ENCODE results near the gene LDLRAD4.
"Not testable (repeated sequence)": the region's sequence is repeated elsewhere in the genome, so short reads cannot be mapped to it uniquely, and the experiment has no call there.

LDLRAD4 gene

GRCh38 chr18:13261661-13262357 is 43.2 kb downstream of the LDLRAD4 start:
- TF ChIP-seq, protein P1, sequence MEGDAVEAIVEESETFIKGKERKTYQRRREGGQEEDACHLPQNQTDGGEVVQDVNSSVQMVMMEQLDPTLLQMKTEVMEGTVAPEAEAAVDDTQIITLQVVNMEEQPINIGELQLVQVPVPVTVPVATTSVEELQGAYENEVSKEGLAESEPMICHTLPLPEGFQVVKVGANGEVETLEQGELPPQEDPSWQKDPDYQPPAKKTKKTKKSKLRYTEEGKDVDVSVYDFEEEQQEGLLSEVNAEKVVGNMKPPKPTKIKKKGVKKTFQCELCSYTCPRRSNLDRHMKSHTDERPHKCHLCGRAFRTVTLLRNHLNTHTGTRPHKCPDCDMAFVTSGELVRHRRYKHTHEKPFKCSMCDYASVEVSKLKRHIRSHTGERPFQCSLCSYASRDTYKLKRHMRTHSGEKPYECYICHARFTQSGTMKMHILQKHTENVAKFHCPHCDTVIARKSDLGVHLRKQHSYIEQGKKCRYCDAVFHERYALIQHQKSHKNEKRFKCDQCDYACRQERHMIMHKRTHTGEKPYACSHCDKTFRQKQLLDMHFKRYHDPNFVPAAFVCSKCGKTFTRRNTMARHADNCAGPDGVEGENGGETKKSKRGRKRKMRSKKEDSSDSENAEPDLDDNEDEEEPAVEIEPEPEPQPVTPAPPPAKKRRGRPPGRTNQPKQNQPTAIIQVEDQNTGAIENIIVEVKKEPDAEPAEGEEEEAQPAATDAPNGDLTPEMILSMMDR (IDR thresholded peaks at IDR 0.05; ENCODE audit: borderline replicate concordance, control extremely low read depth, extremely low read depth, insufficient read depth, missing control alignments) = no peak
- DNase-seq (ENCODE audit: low spot score) = no peak
- in situ Hi-C loops (cut with MboI; ENCODE audit: low sequenced_read_pairs, unreplicated experiment) = no loop called here

GRCh38 chr18:13262358-13262680 is 43.8 kb downstream of the LDLRAD4 start:
- in situ Hi-C loops (cut with MboI; ENCODE audit: low sequenced_read_pairs, unreplicated experiment); DNase-seq (ENCODE audit: low spot score): not testable (repeated sequence)

DNA sequence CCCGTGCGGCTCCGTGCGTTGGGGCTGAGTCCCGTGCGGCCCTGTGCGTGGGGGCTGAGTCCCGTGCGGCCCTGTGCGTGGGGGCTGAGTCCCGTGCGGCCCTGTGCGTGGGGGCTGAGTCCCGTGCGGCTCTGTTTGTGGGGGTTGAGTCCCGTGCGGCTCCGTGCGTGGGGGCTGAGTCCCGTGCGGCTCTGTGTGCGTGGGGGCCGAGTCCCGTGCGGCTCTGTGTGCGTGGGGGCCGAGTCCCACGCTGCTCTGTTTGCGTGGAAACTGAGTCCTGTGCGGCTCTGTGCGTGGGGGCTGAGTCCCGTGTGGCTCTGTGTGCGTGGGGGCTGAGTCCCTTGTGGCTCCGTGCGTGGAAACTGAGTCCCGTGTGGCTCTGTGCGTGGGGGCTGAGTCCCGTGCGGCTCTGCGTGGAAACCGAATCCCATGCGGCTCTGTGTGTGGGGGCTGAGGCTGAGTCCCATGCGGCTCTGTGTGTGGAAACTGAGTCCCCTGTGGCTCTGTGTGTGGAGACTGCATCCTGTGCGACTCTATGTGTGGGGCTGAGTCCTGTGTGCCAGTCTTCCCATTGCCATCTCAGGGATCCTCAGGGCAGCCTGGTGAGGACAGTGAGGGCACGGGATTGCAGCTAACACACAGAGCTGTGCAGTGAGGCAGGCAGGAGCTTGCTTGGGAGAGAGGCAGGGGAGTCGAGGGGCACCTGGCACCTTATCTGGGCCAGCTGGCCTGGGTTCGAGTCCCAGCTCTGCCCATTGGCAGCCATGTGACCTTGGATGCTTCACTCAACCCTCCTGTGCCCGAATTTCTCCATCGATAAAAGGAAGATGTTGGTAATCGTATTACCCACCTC is 44.5 kb downstream of the LDLRAD4 start:
- TF ChIP-seq, protein P1 (IDR thresholded peaks at IDR 0.05; ENCODE audit: borderline replicate concordance, control extremely low read depth, extremely low read depth, insufficient read depth, missing control alignments) = no peak
- in situ Hi-C loops (cut with MboI; ENCODE audit: low sequenced_read_pairs, unreplicated experiment) = no loop called here
- DNase-seq (ENCODE audit: low spot score) = no peak

GRCh38 chr18:13264091-13265007 is 45.8 kb downstream of the LDLRAD4 start:
- TF ChIP-seq, protein P1 (IDR thresholded peaks at IDR 0.05; ENCODE audit: borderline replicate concordance, control extremely low read depth, extremely low read depth, insufficient read depth, missing control alignments) = no peak
- DNase-seq (ENCODE audit: low spot score) = no peak
- in situ Hi-C loops (cut with MboI; ENCODE audit: low sequenced_read_pairs, unreplicated experiment) = no loop called here

DNA sequence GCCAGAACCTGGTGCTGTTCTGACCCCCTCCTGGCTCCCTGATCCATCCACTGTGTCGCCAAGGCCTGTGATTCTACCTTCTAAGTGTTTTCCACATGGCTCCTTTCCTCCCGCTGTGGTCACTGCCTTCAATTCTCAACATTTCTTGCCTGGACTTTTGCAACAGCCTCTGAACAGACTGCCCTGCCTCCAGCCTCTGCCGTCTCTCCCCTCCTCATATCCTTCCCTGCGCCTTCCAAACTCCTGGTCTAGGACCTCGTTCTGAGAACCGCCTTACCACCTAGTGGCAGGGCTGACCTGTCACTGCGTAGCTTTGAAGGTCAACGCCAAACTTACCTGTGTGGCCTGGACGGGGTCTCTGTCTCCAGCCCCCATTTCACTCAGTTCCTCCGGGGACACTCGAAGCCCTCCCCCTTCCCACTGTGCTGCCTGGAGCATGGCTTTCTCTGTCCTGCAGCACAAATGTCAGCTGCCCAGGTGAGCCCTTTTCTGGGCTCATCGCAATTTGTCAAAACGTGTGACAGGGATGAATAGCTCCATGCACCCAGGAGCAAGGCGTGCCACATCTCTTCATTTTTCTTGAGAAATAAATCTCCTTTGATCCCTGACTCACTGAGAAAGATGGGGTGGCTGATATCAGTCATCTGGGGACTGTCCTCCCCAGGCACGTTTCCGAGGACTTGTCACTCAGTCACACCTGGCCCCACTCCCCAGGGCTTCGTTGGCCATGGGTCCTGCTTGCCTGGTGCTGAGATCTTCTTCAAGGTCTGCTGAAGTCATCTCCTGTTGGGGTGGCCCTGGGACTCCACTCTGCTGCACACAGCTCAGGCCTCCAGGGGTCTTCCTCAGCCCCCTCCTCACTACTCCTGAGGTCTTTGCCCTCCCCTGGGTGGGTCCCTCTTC is 46.7 kb downstream of the LDLRAD4 start:
- DNase-seq (ENCODE audit: low spot score) = no peak
- in situ Hi-C loops (cut with MboI; ENCODE audit: low sequenced_read_pairs, unreplicated experiment) = no loop called here

GRCh38 chr18:13265911-13266217 is 47.3 kb downstream of the LDLRAD4 start:
- in situ Hi-C loops (cut with MboI; ENCODE audit: low sequenced_read_pairs, unreplicated experiment) = no loop called here
- TF ChIP-seq, protein P1 (IDR thresholded peaks at IDR 0.05; ENCODE audit: borderline replicate concordance, control extremely low read depth, extremely low read depth, insufficient read depth, missing control alignments) = no peak
- DNase-seq (ENCODE audit: low spot score) = no peak

More for the DNA sequence above, 46.7 kb downstream of the LDLRAD4 start:
- TF ChIP-seq, protein P1 (IDR thresholded peaks at IDR 0.05; ENCODE audit: borderline replicate concordance, control extremely low read depth, extremely low read depth, insufficient read depth, missing control alignments) = no peak

Data from GM13976 (cell line).